ENCODE measurements around the gene TRMT61B.

TRMT61B gene

DNA sequence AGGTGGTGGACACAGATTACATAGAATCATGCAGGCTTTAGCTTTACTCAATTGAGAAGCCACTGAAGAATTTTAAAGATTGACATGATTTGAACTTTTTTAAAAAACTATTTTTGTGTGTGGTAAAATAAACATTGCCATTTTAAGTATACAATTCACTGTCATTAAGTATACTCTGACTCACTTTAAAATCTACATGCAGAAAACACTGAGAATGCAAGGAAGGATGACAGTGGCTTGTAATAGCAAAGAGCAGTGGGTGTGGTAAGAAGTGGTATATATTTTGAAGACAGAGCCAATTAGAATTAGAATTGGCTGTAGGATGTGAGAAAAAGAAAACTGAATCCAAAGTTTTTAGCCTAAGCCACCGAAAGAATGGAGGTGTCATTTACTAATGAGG is 14.9 kb downstream of the TRMT61B start:
- DNase-seq = no peak

DNA sequence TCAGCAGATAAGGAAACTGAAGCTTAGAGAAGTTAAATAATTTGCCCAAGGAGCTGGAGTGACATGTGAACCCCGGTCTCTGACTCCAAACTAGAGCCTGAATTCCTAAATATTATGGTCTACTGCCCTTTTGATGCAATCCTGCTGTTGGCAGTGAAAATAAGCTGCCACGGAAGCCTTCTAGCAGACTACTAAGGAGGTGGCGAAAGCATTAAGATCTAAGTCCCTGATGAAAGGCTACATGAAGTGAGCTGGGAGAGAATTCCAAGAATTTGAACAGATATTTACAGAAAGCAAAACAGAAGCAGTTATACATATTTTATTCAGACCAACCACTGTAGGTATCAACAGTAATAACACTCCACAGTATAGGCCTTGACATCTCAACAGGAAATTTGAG is 28.1 kb downstream of the TRMT61B start:
- DNase-seq = no peak

DNA sequence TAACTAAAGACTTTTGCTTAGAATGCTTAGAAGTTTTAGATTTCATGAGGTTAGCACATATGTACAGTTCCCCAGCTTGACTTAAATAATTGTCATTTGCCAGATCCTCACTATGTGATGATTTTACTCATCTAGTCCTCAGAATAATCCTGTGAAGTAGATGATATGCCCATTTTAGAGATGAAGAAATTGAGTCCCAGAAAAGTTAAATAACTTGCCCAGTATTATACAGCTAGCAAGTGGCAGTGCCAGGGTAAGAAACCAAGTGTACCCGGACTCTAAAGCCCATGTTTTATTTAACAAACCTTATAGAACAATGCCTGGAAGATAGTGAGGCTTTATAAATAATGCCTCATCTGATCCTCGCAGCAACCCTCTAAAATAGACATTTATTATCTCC is 31.1 kb downstream of the TRMT61B start:
- no peak for DNase-seq

DNA sequence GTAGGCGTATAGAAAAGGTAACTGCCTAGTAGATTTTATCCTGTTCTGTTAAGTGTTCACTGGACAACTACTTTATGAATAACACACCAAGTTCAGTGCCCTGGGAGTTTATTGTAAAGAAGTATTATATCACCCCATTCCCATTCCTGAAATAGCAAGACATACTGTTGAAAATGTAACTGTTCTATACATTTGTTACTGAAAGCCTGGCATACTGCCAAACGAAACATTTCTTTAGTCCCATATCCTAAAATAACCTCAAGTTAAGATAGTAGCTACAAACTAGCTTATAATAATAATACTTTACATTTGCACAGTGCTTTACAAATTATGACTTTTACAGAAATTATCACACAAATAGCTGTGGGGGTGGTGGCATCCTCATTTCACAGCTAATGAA is 34.3 kb downstream of the TRMT61B start:
- no peak for DNase-seq

DNA sequence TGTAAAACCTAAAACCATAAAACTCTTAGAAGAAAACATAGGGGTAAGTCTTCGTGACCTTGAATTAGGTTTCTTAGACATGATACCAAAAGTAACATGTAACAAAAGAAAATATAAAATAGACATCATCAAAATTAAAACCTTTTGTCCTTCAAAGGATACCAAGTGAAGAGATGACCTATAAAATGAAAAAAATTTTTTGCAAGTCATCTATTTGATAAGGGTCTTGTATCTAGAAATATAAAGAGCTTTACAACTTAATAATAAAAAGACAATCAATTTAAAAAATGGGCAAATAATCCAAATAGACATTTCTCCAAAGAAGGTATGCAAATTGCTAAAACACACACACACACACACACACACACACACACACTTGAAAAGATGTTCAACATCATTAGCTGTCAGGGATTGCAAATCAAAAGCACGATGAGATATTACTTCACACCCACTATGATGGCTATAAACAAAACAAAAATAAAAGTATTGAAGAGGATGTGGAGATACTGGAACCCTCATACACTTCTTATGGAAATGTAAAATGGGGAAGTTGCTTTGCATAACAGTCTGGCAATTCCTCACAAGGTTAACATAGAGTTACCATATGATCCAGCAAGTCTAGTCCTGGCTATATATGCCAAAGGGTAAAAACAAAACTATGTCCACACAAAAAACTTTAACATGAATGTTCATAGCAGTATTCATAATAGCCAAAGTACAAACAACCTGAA is 36.2 kb downstream of the TRMT61B start:
- no peak for DNase-seq

DNA sequence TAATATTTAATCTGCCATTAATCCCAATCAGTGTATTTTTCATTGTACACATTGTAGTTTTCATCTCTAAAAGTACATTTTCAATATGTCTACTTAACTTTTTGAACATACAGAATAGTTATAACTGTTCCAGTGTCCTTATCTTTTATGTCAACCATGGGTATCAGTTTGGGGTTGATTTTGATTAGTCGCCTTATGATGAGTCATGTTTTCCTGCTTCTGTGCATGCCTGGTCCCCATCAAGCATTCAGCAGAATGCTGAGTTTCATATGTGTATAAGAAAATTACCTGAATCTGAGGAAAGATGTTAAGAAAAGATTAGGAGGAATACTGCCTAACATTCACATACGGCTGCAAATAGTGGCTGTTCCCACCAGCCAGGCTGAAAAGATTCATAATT is 41.7 kb downstream of the TRMT61B start:
- DNase-seq = no peak

DNA sequence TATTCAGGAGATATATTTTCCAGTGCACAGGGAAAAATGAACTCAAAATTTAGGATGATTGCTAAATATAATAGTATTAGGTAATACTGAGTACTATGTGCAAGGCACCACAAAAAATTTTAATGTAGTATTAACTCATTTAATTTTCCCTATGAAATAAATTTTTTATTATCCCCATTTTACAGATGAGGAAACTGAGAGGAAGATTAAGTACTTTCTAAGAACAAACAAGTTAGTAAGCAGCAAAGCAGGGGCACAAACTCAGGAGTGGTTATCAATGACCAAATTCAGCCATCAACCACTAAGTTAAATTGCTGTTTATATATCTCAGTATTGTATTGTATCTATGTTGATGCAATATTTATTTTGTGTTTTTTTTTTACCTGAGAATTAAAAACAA is 45.2 kb downstream of the TRMT61B start:
- DNase-seq = no peak

DNA sequence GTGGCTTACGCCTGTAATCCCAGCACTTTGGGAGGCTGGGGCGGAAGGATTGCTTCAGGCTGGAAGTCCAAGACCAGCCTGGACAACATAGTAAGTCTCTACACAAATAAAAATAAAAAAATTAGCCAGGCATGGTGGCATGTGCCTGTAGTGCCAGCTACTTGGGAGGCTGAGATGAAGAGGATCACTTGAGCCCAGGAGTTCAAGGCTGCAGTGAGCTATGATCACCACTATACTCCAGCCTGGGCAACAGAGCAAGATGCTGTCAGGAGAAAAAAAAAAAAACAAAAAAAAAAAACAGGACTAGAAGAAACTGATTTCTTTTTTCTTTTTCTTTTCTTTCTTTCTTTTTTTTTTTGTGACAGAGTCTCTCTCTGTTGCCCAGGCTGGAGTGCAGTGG is 45.9 kb downstream of the TRMT61B start:
- no peak for DNase-seq

DNA sequence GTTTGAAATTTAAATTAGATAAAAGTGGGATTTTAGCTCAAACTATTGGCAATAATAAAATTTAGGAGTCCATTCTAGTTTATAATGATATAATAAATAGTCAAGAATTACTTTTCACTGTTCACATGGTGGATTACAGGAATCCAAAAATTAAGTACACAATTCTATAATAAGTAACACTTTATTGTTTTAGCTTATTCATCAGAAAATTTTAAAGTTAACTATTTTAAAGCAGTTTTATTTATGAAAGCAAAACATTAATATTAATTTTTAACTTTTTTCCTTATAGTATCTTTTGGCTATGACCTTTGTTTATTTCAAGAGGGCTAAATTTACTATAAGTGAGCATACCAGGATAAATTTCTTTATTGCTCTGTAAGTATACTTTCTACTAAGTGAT is 48.1 kb downstream of the TRMT61B start:
- DNase-seq = no peak

DNA sequence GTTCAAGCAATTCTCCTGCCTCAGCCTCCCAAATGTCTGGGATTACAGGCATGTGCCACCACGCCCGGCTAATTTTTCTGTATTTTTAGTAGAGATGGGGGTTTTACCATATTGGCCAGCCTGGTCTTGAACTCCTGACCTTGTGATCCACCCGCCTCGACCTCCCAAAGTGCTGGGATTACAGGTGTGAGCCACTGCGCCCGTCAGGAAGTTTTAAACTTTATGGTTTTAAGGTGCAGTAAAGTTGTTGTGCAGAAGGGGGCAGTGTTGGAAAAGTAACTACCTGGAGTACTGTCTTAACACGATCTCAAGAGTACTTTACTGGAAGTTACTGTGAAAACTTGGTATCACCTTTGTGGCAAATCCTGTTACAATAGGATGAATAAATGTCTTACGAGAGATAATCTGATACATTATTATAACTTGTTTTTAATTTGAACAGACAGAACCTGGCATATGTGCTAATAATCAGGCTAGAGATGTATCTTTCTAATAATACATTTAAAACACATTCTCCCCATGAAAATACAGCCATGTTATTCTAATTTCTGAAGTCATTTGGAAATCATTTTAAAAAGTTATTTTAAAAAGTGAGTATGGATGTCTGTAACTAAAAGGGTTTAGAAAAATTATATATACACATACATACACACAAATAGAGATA is 48.7 kb downstream of the TRMT61B start:
- DNase-seq = peak; percentile 23

DNA sequence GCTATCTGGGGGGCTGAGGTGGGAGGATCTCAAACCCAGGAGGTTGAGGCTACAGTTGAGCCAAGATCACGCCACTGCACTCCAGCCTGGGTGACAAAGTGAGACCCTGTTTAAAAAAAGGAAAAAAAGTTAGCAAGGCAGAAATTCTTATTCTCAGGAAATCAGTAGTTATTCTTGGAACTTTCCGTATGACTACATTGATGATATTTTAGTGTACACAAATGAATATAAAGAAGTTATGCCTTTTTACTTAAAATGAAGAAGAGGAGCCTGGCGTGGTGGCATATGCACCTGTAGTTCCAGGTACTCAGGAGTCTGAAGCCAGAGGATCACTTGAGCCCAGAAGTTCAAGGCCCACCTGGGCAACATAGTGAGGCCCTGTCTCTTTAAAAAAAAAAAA is 52.1 kb downstream of the TRMT61B start:
- no peak for DNase-seq

DNA sequence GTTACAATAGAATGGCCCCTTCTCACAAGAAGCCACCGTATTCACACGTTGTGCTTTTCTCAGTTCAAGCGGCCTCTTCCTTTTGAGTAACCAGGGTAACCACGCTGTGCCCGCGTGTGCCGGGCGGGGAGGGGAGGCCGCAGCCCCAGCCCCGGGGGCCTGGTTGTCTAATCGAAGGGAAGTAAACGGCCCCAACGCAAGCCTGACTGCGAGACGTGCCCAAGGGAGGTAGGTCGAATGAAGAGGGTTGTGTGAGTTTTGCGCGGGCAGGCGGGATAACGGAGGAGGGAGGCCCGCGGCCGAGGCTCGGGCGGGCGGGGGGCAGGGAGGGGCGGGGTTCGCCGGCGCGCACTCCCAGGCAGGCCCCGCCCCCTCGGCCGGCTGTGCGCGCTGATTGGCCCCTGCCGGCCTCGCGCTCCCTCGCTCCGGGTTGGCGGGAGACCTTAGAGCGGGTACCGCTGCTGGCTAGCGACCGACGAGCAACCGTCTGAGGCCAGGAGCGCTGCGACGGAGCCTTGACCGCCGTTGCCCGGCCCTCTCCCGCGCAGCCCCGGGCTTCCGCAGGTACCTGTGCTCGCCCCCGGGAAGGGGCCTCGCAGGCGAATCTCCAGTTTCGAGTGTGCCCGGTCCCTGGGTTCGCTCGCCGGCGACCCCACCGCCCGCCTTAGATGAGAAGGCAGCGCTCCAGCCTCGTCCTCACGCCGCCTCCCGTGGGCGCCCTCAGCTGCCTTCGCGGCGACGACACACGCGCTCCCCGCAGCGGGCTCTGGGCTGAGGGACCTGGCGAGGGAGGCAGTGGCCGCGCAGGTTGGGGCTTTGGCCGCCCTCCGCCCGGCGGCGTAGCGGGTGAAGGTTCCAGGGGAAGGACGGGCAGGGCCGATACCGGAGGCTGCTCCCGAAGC is 59.5 kb downstream of the TRMT61B start, which contains the start of gene SPDYA:
TSS of gene SPDYA (plus strand) at position 451 of the 902 bp plus-strand sequence. CDS start 5,181 bp downstream, outside the sequence.
- DNase-seq = peak; percentile 45

DNA sequence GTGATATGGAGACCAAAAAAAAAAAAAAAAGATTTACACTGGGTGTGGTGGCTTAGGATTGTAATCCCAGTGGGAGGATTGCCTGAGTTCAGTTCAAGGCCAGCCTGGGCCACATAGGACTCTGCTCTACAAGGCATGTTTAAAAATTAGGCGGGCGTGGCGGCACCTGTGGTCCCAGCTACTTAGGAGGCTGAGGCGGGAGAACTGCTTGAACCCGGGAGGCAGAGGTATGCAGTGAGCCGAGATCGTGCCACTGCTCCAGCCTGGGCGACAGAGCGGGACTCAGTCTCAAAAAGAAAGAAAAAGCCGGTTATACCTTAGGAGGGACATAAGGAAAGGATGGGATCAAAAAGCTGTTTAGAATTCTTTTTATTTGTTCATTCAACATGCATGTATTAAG is 60.2 kb downstream of the TRMT61B start:
- no peak for DNase-seq

DNA sequence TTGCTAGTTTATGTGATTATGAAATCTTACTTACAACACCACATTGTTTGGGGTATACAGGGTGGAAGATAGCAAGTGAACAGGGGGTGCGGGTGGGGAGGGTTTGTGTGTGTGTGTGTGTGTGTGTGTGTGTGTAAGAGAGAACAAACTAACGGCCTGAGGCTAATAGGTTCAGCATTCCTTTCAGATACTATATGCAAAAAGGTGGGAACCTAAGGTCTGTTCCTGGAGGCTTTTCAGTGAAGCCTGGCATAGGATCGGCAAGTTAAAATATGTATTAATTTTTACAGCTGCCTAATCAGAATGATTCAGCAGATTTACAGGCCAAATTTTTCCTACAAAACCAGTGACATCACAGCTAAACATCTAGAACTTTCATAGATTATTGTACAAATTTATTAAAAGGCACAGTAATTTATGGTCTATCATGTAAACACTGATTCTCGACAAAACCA is 67.1 kb downstream of the TRMT61B start:
- DNase-seq = no peak

DNA sequence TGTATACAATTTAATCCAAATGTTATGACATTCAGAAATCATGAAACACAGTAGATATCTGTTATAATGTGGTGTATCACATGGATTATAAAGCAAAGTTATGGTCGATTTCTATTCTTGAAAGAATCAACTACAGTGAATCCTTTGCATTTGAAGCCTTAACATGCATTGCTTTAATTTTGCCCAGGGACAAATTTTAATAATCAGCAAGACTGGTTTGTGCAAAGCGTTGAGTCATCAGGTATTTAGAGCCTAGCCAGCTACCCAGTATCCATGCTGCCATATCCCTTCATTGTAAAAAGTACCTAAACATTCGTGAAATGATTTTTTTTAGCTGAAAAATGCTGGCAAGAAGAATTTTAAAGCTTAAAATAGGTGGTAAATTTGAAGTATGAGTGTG is 68.4 kb downstream of the TRMT61B start:
- DNase-seq = no peak

Measured in NCI-H524 treated with DMSO at 0.1 percent for 48 hours (cell line).